Vagina (tissue), 2 donors: ENCODE measurements around the gene IPO4.

Source experiments
- CTCF ChIP-seq, 3 experiments: fragments of 450-650 bp in 2 of 3; fragments of 200-600 bp in 1 of 3; sonication (generic) in 1 of 3; IDR thresholded peaks; one replicate each; pipeline ENCODE4 v1.5.1; 2017 to 2019; ENCODE audit warnings: antibody characterized with exemption in 3 of 3, mild to moderate bottlenecking in 2 of 3, moderate library complexity in 2 of 3
- POLR2A ChIP-seq, 2 donors: fragments of 450-650 bp; IDR thresholded peaks; one replicate each; pipeline ENCODE4 v1.6.1; 2017; ENCODE audit warnings: antibody characterized with exemption in 2 of 2, mild to moderate bottlenecking in 2 of 2, moderate library complexity in 2 of 2

DNA sequence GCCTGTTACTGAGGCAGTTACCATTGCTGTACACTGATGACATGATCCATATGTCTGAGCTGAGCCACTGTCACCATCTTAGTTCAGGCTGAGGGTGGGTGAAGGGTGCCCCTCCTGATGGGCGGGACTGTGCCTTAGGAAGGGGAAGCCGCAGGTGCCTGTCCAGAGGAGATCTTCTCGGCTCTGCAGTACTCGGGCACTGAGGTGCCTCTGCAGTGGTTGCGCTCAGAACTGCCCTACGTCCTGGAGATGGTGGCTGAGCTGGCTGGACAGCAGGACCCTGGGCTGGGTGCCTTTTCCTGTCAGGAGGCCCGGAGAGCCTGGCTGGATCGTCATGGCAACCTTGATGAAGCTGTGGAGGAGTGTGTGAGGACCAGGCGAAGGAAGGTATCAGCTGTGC is 37.6 kb downstream of the IPO4 start:
- no peak for TF ChIP-seq CTCF (IDR thresholded peaks at IDR 0.05)
- no peak for TF ChIP-seq POLR2A (IDR thresholded peaks at IDR 0.05)
